Right atrium auricular region (tissue), 2 donors: ENCODE results near the gene VIPR1. TPM values are rescaled to one million over a fixed set of nuclear protein-coding genes. Genes with fewer than 3 reads are reported as not detected.
A peak's percentile ranks its signal among the peaks of the same experiment; 100 is the strongest.

Experiments used
- DNase-seq: peaks from one replicate; pipeline ENCODE4 v3.0.0-alpha.2; 2019; ENCODE audit warnings: low spot score
- H3K27ac ChIP-seq, 2 donors: fragments of 200-600 bp; sonication (generic); 1 replicate in 1 of 2; 2 replicates in 1 of 2; pipeline ENCODE4 v1.5.1; 2016 to 2019
- H3K27me3 ChIP-seq, 2 donors: fragments of 200-600 bp; sonication (generic); one replicate each; pipeline versions ENCODE4 v1.5.1 to v1.6.0; 2017 to 2019
- H3K36me3 ChIP-seq: fragments of 200-600 bp; sonication (generic); one replicate; pipeline ENCODE4 v1.5.1; 2016
- H3K4me1 ChIP-seq, 2 donors: fragments of 200-600 bp; sonication (generic); one replicate each; pipeline versions ENCODE4 v1.5.1 to v1.6.0; 2017 to 2019
- H3K4me3 ChIP-seq, 2 donors: fragments of 200-600 bp; sonication (generic); 1 replicate in 1 of 2; 2 replicates in 1 of 2; pipeline ENCODE4 v1.5.1; 2017 to 2019; ENCODE audit warnings: mild to moderate bottlenecking in 1 of 2, moderate library complexity in 1 of 2
- H3K9me3 ChIP-seq, 2 donors: fragments of 200-600 bp; sonication (generic); one replicate each; pipeline ENCODE4 v1.5.1; 2019
- total RNA-seq, 2 donors: library from RNA; depleted of rRNA; stranded (reverse); fragments of >200 nt; gene quantifications; one replicate each; pipeline ENCODE4 v1.1.0, GENCODE V29; 2016
- TF ChIP-seq, protein P1 (sequence below), 2 donors: fragments of 200-600 bp; sonication (generic); IDR thresholded peaks; one replicate each; pipeline ENCODE4 v1.5.1; 2019; ENCODE audit warnings: antibody characterized with exemption in 2 of 2

VIPR1 gene
- total RNA-seq, result 10 to 100 TPM in 1 of 2 donors, 1 to 10 TPM in 1; 6.2 to 21.0 TPM

DNA sequence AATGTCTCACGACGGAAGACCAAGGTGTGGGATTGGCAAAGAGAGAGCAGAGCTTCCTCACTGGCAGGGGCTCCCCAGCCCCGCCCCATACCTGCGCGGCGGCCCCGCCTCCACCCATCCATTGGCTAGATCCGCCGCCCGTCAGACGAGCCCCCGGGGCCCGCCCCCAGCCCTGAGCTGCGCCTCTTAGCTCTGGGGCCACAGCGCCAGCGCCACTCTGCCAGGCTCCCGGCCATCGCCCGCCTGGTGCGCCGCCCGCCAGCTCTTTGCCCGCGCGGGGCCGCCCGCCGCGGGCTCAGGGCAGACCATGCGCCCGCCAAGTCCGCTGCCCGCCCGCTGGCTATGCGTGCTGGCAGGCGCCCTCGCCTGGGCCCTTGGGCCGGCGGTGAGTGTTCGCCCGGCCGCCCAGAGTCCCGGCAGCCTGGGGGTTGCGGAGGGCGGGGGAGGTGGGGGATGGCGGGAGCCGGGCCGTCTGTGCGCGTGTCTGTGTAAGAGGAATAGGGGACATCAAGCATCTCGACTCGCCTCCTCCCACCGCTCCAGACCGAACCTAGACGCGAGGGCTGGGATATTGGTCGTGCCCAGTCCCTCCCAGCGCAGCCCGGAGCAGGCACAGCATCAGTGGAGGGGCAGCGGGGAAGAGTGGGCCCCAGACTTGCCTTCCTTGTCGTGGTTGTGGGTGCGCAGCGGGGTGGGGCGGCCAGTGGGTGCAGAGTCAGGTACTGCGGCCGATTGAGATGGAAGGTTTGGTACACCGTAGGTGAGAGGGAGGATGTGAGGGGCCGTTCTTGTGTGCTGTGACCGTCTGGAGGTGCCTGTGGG, at the start of gene VIPR1:
Gene VIPR1 (plus strand): TSS at position 215 of the 822 bp plus-strand sequence. CDS start 93 bp downstream, at position 308.
- Histone ChIP-seq H3K9me3 (no peaks in the 10 kb centered on the region), H3K27ac (peak within 1 kb of the TSS in 1 of 2 donors; percentile 60), H3K4me3 (peak within 1 kb of the TSS; percentile 39 to 60), H3K36me3 (no peaks in the 10 kb centered on the region), H3K27me3 (no peaks in the 10 kb centered on the region), H3K4me1 (peaks cover 0 to 31% of the 10 kb centered on the region in 2 donors)
- TF ChIP-seq, protein P1, sequence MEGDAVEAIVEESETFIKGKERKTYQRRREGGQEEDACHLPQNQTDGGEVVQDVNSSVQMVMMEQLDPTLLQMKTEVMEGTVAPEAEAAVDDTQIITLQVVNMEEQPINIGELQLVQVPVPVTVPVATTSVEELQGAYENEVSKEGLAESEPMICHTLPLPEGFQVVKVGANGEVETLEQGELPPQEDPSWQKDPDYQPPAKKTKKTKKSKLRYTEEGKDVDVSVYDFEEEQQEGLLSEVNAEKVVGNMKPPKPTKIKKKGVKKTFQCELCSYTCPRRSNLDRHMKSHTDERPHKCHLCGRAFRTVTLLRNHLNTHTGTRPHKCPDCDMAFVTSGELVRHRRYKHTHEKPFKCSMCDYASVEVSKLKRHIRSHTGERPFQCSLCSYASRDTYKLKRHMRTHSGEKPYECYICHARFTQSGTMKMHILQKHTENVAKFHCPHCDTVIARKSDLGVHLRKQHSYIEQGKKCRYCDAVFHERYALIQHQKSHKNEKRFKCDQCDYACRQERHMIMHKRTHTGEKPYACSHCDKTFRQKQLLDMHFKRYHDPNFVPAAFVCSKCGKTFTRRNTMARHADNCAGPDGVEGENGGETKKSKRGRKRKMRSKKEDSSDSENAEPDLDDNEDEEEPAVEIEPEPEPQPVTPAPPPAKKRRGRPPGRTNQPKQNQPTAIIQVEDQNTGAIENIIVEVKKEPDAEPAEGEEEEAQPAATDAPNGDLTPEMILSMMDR (IDR thresholded peaks at IDR 0.05), result no peak
- peak; percentile 62 for DNase-seq

DNA sequence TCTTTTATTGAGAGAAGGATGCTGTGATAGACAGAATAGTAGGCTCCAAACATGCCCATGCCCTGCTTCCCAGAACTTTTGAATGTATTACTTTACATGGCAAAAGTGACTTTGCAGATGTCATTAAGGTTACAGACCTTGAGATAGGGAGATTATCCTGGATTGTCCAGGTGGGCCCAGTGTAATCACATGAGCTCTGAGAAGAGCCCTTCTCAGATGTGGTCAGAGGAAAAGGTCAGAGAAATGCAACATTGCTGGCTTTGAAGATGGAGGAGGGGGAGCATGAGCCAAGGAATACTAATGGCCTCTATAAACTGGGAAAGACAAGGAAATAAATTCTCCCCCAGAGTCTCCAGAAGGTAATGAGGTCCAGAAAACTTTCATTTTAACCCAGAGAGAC, 46.2 kb upstream of the VIPR1 start:
- no peaks in the 10 kb centered on the region for H3K9me3 ChIP-seq

GRCh38 chr3:42459151-42459550, 43.3 kb upstream of the VIPR1 start:
- no peaks in the 10 kb centered on the region for H3K4me1 ChIP-seq
- no peaks in the 10 kb centered on the region for H3K36me3 ChIP-seq
- H3K27ac ChIP-seq, result no peak overlapping the region
- H3K4me3 ChIP-seq, result no peak overlapping the region
- TF ChIP-seq, protein P1 (IDR thresholded peaks at IDR 0.05), result no peak
- no peaks in the 10 kb centered on the region for H3K9me3 ChIP-seq
- H3K27me3 ChIP-seq, result no peaks in the 10 kb centered on the region
- DNase-seq, result no peak

More for the DNA sequence above, 46.2 kb upstream of the VIPR1 start:
- H3K27me3 ChIP-seq, result no peaks in the 10 kb centered on the region
- H3K36me3 ChIP-seq, result no peaks in the 10 kb centered on the region
- DNase-seq, result no peak
- H3K4me1 ChIP-seq, result peaks cover 0 to 10% of the 10 kb centered on the region in 2 donors
- no peak overlapping the region for H3K4me3 ChIP-seq
- H3K27ac ChIP-seq, result no peak overlapping the region
- TF ChIP-seq, protein P1 (IDR thresholded peaks at IDR 0.05), result no peak

DNA sequence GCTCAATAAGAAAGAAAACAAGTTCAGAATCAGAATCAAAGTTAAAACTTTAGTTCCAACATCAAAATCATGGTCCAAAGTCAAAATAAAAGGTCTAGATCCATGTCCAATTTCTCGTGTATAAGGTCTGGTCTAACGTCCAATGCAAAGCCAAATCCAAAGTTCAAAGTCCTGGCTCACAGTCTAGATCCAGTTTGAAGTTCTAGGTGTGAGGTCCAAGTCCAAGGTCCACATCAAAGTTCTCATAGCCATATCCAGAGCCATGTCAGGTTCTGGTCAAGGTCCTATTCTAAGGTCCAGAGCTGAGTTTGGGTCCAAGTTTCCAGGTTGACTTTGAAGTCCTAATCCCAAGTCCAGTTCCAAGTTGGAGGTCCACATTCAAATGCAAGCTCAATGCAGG, 40.7 kb upstream of the VIPR1 start:
- Histone ChIP-seq H3K27me3 (no peaks in the 10 kb centered on the region), H3K36me3 (no peaks in the 10 kb centered on the region), H3K4me1 (no peaks in the 10 kb centered on the region), H3K9me3 (no peaks in the 10 kb centered on the region), H3K4me3 (no peak overlapping the region), H3K27ac (no peak overlapping the region)
- TF ChIP-seq, protein P1 (IDR thresholded peaks at IDR 0.05), result no peak
- DNase-seq, result no peak

GRCh38 chr3:42463093-42463492, 39.4 kb upstream of the VIPR1 start:
- TF ChIP-seq, protein P1 (IDR thresholded peaks at IDR 0.05), result no peak
- Histone ChIP-seq H3K4me1 (no peaks in the 10 kb centered on the region), H3K27me3 (no peaks in the 10 kb centered on the region), H3K27ac (no peak overlapping the region), H3K4me3 (no peak overlapping the region), H3K9me3 (no peaks in the 10 kb centered on the region), H3K36me3 (no peaks in the 10 kb centered on the region)
- no peak for DNase-seq
